GM12872 (cell line): ENCODE results near the gene MACF1.

Experiments used
- CTCF ChIP-seq: IDR thresholded peaks from 3 replicates; pipeline ENCODE4 v1.5.1; 2011; ENCODE audit warnings: low read depth, mild to moderate bottlenecking, low read length, moderate library complexity; ENCODE audit not compliant: insufficient read depth

Gene MACF1

GRCh38 chr1:39462074-39462473 lies 257.6 kb downstream of the MACF1 start:
- no peak for TF ChIP-seq CTCF

- no peak for TF ChIP-seq CTCF
These were observed 262.1 kb downstream of the MACF1 start for GRCh38 chr1:39466413-39467107.

GRCh38 chr1:39469150-39469549 lies 264.7 kb downstream of the MACF1 start:
- TF ChIP-seq CTCF: no peak

- no peak for TF ChIP-seq CTCF
These were observed 265.5 kb downstream of the MACF1 start for GRCh38 chr1:39470040-39470439.

GRCh38 chr1:39472826-39473225 lies 268.3 kb downstream of the MACF1 start:
- no peak for TF ChIP-seq CTCF

GRCh38 chr1:39473324-39473723 lies 268.8 kb downstream of the MACF1 start:
- no peak for TF ChIP-seq CTCF

- no peak for TF ChIP-seq CTCF
These were observed 270.3 kb downstream of the MACF1 start for GRCh38 chr1:39474810-39475209.
